Measurements from ENCODE around the gene POLD2.
"Not testable (repeated sequence)": the region's sequence is repeated elsewhere in the genome, so short reads cannot be mapped to it uniquely, and the experiment has no call there.

Gene POLD2

DNA sequence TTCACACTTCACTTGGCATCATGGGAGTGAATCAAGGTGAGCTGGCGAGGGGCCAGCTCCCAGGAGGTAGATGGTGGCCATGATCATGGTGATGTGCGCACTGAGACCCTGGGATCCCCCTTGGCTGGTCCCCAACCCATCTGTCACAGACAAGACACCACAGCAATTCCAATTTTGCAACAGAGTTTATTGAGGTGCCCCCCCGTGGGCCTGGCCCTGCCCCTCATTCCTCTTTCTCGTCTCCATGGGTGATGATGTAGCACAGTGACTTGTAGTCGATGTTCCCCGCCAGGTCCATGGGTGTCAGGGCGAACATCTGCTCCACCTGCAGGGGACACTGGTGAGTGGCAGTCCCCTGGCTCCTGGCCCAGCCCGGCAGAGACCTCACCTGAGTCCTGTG, 15.3 kb upstream of the POLD2 start:
- no peak for DNase-seq (ENCODE audit: low read depth)

DNA sequence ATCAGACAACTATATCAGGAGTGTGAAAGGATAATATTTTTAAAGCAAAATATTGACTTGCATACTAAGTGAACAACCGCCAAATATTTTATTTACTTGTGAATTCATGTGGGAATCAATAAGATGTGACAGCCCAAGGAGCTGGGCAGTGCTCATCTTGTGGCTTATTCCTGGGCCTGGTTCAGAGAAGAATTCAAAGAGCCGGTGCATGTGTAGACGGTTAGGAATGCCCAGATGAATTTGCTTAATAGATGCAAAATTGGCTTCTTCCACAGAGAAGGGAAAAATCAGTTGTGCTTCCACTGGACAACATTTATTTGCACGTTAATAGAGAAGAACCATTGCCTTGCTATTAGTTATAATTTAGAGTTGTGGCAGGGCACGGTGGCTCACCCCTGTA, 13.4 kb upstream of the POLD2 start:
- no peak for DNase-seq (ENCODE audit: low read depth)

DNA sequence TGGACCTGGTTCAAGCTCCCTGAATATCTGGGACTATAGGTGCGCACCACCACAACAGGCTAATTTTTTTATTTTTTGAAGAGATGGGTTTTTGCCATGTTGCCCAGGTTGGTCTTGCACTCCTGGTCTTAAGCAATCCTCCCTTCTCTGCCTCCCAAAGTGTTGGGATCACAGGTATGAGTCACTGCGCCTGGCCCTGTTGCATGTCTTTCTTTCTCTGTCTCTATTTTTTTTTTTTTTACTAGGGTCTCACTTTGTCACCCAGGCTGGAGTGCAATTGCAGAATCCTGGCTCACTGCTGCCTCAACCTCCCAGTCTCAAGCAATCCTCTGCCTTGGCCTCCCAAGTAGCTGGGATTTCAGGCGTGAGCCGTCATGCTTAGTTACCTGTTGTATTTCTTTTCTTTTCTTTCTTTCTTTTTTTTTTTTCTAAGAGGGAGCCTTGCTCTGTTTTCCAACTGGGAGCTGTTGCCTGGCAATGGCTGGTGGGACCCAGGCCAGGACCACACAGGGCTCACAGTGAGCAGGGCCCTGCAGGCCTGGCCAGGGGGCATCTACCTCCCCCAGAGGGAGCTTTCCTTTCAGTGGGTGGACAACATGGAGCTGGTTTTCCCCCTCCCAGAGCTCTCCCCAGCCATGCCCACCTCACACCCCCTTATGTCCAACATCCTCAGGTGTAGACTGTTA, 11.7 kb upstream of the POLD2 start:
- DNase-seq (ENCODE audit: low read depth): no peak

DNA sequence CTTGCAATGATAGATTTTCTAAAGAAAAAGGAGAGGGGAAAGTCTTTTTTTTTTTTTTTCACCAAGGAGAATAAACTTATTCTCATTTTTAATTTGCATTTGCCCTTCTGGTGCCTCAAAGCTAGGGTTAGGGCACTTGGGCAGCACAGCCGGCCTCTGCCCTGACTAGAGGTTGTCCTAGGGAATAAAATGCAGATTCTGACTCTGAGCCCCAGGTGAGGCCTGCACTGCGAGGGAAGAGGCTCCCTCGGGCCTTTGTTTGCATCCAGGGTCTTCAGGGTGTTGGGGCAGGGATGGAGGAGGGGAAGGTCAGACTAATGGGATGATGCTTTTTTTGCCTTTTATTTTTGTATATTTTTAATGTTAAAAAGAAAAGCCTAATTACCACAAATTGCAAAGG, 9.9 kb upstream of the POLD2 start:
- DNase-seq (ENCODE audit: low read depth): no peak

DNA sequence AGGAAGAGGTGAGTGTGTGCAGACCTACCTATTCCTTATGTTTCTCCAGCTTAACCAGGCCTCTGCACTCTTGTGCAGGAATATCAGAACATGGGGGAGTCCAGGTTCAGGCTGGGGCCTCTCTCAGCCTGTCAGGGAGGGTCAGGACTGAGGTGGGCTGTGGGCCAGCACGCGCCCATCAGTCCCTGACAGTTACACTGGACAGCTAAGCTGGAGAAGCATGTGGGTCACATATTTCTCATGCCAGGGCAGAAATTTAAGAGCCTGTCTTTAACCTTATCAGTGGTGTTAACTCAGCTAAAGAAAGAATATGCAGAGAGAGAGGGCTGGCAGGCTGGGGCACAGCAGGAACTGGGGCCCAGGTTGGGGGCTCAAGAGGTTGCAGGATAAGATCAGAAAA, 8.7 kb upstream of the POLD2 start:
- no peak for DNase-seq (ENCODE audit: low read depth)

DNA sequence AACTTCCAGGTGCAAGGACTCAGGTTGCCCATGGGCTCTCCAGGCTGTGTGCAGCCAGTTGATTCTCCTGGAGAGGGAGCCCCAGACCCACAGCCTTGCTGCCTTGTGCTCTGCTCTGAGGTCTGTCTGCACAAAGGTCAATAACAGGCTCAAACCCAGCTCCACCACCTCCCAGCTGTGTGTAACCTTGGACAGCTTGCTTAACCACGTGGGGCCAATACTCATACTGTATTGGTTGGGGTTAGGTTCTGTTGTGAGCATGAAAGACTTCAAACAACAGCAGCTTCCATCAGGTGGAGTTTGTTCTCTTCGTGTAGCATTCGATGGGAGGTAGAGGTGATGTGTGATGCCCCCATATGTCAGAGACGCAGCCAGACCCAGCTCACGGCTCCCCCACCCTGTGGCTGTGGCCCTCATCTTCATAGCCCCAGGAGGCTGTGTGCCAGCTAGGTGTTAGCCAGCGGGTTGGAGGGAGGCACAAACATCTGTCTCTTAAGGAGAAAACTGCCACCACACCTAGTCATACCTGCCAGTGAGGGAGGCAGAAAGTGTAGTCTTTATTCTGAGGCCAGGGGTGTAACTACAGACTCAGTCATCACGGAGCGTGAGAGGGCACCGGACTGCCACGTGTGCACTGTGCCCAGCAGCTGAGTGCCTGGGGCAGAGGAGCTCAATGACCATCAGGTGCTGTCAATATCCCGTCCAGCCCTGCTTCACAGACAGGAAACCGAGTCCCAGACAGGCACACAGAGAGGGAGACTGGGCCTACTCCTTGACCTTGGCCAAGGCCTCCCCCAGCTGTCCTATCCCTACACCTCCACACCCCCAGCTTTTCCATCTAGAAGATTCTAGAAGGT, 8.1 kb upstream of the POLD2 start:
- no peak for DNase-seq (ENCODE audit: low read depth)

DNA sequence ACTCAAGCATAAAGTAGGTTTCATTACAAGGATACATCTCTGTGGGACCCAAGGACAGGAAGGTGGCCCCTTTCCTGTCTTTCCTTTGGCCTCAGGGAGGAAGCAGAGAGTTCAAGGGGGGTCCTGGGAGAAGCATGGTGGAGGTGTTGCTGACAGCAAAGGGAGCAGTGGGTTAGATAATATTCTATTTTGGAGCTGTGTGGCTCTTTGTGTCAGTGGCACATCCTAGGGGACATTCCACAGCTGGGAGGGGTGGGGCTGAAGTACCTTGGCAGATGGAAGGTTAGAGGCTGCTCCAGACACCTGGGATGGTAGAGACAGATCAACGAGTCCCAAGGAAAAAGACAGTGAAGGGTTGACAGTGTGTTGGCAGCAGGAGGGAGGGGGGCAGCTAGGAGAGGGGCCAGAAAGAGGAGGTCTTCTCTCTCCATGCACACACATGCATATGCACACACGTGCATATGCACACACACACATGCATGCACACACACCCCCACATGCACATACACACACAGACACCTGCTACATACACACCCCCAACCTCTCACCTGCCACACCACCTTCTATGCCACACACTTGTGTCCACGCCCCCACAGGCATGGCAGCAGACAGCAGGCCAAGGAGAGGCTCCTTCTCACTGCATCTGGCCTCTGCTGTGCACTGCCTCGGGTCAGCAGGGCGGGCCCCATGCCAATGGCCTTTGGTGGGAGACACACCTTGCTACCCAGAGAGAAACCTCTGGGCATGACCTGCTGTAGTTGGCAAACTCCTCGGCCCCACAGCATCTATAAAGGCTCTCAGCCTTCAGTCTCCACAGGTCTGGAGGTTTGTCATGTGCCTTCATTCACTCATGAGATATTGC, 5.6 kb upstream of the POLD2 start:
- DNase-seq (ENCODE audit: low read depth): no peak

DNA sequence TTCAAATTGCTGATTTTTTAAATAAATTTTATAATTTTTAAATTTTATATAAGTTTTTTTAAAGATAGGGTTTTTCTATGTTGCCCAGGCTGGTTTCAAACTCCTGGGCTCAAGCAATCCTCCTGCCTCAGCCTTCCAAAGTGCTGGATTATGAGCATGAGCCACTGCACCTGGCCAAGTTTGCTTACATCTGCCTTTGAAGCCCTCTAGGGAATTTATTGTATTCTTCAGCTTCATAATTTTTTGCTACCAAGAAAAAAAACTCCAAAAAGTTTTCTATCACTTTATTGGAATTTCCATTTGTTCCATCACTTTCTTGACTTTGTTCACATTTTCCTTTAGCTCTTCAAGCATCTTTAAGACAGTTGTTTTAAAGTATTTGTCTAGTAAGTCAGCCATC, 3.8 kb upstream of the POLD2 start:
- DNase-seq (ENCODE audit: low read depth): no peak

DNA sequence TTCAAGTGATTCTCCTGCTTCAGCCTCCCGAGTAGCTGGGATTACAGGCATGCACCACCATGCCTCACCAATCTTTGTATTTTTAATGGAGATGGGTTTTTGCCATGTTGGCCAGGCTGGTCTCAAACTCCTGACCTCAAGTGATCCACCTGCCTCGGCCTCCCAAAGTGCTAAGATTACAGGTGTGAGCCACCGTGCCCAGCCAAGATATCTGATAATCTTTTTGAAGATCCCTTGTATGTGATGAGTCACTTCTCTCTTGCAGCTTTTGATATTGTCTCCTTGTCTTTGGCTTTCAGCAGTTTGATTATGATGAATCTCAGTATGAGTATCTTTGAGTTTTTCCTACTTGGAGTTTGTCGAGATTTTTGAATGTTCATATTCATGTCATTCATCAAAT, 3.2 kb upstream of the POLD2 start:
- DNase-seq (ENCODE audit: low read depth): not testable (repeated sequence)

DNA sequence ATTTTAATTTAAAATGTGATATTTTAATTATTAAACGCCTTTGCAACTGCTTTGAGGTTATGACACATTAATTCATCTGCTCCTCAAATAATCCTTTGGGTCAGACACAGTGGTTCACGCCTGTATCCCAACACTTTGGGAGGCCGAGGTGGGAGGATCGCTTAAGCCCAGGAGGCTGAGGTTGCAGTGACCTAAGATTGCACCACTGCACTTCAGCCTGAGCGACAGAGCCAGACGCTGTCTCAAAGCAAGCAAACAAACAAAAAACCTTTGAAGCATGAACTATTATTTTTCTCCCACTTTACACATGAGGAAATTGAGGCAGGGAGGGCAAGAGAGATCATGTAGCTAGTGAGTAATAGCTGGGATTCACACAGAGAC, 1.5 kb upstream of the POLD2 start:
- no peak for DNase-seq (ENCODE audit: low read depth)

DNA sequence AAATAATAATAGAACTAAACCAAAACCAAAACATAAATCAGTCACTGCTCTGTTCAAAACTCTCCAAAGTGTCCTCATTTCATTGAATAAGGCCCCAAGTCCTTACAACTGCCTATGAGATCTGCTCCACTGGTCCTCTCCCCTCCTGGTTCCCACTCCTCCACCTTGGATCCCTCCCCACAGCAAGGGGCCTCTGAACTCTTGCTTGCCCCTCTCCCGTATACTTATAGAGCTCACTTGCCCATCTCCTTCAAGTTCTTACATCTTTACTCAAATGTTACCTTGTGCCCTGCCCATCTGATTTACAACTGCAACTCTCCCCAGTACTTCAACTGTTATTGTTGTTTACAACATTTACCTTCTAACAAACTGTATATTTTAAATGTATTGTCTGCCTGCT, 819 bp downstream of the POLD2 start:
- no peak for DNase-seq (ENCODE audit: low read depth)

DNA sequence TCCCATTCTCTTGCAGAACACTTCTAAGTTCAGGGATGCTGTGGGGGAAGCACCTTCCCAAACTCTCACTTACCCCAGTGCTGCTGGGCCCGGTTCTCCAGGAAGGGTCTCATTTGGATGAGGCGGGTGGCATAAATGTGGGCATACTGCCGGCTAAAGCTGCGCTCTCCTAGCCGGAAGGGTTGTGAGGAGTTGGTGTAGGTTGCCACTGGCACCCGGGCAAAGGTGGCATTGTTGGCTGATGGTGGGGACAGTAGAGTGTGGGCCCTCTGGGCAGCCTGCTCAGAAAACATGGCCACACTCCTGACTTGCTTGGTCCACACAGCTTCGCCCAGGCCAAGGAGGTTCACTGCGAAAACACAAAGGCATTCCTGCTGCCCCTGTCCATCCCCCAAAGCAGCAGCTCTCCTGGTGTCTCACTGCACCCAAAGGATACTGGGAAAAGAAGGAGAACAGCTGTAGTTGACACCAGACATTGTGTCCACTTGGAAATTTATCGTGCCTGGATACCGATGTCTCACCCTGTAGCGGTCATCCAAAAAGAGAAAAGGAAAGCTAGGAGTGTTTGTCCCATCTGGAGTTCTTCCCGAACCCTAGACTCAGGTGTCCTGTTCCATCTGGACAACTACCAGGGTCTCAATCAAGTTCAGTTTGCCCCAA, 1.5 kb downstream of the POLD2 start:
- no peak for DNase-seq (ENCODE audit: low read depth)

DNA sequence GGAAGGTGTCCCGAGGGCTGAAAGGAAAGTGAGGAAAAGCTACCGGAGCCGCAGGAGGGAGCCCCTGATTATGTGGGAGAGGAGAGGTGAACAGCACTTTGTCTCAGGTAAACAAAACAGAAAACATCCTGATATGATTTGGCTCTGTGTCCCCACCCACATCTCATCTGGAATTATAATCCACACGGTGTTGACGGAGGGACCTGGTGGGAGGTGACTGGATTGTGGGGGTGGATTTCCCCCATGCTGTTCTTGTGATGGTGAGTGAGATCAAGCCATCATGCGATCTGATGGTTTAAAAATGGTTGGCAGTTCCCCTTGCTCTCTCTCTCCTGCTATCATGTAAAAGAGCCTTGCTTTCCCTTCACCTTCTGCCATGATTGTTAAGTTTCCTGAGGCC, 3.0 kb downstream of the POLD2 start:
- DNase-seq (ENCODE audit: low read depth): no peak

DNA sequence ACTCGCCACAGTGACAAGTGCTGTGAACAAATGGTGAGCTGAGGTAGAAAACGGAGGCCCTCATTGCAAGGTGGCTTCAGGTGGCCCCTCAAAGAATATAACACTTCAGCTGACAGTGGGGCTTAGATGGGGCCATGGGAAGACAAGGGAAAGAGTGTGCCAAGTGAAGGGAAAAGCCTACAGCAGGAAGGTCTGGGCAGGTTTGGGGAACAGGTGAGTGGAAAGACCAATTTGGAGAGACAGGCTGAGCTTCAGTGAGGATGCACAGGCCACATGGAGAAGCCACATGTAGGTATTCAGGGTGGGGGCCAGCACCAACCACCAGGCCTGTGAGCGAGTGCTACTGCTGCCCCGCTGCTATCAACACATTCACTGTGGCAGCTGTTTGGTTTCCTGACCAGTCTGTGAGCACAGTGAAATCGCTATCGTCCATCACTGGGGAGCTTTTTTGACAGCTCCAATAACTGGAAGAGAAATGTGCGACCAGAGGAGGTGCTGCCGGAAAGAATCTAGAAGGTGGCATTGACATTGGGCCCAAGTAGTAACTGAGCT, 3.4 kb downstream of the POLD2 start:
- no peak for DNase-seq (ENCODE audit: low read depth)

DNA sequence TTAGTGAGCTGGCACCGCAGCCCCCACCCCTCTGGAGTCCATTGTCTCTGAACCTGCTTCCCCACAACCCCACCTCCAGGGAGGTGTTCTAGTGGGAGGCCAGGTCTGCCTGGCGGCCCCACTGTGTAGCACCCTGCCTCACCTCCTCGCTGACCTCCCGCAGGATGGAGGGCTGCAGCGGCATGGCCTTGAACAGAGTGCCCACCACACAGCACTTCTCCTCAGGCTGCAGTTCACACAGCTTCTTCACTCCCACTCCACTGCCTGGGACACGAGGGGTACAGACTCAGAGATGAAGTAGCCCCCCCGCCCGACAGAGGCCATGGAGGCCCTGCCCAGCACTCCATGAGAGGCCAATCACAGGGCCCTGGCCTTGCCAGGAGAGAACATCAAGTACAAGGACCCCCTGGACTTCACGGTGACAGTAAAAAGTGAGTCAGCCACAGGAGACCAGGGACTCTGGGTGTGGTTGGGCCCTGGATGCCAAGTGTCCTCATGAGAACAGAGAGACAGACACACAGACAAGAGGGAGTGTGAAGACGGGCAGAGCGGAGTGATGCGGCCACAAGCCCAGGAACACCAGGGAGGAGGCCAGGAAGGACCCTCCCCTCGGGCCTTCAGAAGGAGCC, 5.4 kb downstream of the POLD2 start:
- no peak for DNase-seq (ENCODE audit: low read depth)

DNA sequence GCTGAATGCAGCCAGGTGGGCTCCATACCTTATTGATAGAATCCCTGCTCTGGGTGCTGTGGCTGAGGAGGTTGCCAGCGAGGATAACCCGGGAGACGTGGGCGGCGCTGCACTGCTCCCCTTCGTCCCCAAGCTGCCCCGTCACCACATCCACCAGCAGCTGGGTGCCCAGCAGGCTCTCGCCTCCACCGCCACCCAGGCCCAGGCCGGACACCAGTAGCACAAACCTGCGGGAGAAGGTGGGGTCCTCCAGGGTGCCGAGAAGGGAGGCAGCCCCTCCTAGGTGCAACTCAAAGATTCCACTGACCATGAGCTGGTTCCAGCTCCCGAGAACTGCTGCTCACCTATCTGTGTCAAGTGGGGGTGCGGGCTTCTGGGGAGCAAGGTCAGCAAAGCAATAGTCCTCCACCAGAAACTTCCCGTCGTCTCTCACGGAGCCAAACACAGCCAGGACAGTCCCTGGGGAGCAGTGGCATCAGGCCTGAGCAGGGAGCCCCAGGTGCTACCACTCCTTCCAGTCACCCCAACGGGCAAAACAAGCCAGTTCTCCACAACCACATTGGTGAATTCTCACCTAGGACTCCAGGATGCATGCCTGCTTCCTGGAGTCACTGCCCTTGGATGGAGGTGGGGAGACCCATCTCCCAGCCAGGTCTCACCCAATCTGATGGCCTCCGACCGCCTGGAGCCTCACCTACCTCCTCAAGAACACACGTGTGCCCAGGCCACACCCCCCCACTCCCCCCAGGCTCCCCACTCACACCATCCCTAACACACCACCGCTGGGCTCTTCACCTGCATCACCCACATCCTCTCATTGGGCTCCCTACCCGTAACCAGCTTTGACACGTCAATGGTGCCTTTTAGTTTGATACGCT, 6.3 kb downstream of the POLD2 start:
- DNase-seq (ENCODE audit: low read depth): no peak

DNA sequence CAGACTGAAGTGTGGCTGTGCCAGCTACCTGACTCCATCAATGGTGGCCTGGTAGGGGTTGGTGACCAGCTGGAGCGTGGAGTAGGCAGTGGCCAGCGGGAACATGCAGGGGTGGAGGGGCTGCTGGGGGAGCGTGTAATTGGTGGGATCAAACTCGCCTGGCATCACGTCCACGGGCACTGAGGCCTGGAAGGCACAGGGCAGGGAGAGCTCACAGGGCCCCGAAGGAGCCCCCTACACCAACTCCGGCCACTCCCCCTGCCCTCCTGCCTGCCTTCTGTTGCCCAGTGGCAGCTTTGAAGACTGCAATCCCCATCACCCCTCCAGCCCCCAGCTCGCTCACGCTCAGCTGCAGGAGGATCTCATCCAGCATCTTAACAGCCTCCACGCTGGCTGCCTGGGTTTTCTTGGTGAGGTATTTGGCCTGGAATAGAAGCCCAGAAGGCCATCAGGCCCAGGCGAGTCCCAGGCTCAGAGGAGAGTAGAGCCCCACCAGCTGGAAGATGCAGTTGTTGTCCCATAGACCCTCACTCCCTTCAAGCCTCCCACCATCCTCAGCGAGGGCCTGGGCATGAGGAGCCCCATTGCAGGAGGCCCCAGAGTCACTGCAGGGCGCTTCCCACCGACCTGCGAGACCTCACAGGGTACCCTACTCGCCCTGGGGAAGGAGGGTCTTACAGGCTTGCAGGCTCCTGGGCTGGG, 7.1 kb downstream of the POLD2 start:
- DNase-seq (ENCODE audit: low read depth): no peak

DNA sequence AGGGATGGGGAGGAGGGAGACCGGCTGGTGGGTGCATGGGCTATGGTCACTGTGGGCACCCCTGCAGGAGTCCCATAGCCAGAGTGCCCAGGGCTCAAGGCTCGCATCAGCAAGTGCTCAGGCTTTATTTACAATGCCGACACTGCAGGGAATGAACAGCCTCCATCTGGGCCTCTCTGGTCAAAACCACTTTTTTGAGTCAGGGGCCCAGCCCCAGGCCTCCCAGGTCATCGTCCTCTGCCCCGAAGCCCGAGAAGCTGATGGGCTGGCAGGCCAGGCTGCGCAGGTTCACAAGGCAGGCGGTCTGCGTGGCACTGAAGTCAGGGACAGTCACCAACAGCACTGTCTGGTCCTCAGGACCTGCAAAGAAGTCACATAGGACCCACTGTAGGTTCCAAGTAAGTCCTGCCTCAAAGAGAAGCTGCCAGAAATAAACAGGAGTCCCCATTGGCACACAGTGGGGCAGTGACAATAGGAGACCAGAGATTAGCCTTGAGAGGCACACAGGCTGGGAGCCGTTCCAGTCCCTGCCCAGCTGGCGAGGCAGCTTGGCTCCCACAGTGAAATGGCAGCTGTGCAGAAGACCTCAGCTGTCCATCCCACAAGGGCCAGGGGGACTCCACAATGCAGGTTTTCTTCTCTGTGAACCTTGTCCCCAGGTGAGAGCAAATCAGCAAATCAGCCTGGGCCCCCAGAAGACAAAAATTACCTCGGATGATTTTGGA, 8.6 kb downstream of the POLD2 start:
- no peak for DNase-seq (ENCODE audit: low read depth)

DNA sequence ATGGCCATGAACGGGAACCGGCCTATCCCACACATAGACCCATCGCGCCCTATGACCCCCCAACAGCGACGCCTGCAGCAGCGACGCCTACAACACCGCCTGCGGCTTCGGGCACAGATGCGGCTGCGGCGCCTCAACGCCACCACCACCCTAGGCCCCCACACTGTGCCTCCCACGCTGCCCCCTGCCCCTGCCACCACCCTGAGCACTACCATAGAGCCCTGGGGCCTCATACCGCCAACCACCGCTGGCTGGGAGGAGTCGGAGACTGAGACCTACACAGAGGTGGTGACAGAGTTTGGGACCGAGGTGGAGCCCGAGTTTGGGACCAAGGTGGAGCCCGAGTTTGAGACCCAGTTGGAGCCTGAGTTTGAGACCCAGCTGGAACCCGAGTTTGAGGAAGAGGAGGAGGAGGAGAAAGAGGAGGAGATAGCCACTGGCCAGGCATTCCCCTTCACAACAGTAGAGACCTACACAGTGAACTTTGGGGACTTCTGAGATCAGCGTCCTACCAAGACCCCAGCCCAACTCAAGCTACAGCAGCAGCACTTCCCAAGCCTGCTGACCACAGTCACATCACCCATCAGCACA, 9.5 kb downstream of the POLD2 start:
- DNase-seq (ENCODE audit: low read depth): no peak

Measured in activated T-cell treated with anti-CD3 and anti-CD28 coated beads for 24 hours (primary cell).